Sigmoid colon (tissue), 7 donors: ENCODE results near the gene RPL3. TPM values are rescaled to one million over a fixed set of nuclear protein-coding genes. Genes with fewer than 3 reads are reported as not detected.

Experiments
- DNase-seq: peaks from one replicate; pipeline ENCODE4 v3.0.0-alpha.2; 2019
- H3K27ac ChIP-seq, 4 donors: fragments of 200-600 bp; sonication (generic); one replicate each; pipeline ENCODE4 v1.5.1; 2016 to 2019; ENCODE audit warnings: mild to moderate bottlenecking in 1 of 4
- H3K27me3 ChIP-seq, 3 donors: fragments of 200-600 bp; sonication (generic); one replicate each; pipeline ENCODE4 v1.5.1; 2019; ENCODE audit warnings: mild to moderate bottlenecking in 1 of 3
- H3K36me3 ChIP-seq, 4 donors: fragments of 200-600 bp; sonication (generic); one replicate each; pipeline ENCODE4 v1.5.1; 2016 to 2019
- H3K4me1 ChIP-seq, 4 donors: fragments of 200-600 bp; sonication (generic); one replicate each; pipeline ENCODE4 v1.5.1; 2017 to 2019
- H3K4me3 ChIP-seq, 4 donors: fragments of 200-600 bp; sonication (generic); one replicate each; pipeline ENCODE4 v1.5.1; 2017 to 2019; ENCODE audit warnings: mild to moderate bottlenecking in 2 of 4, moderate library complexity in 1 of 4
- H3K9me3 ChIP-seq, 4 donors: fragments of 200-600 bp in 3 of 4; sonication (generic) in 3 of 4; one replicate each; pipeline versions ENCODE4 v1.5.1 to v1.6.1; 2013 to 2019
- EP300 ChIP-seq, 4 donors: sonication (generic); formaldehyde crosslinking; IDR thresholded peaks; one replicate each; pipeline ENCODE4 v1.6.1; 2017; ENCODE audit warnings: antibody characterized with exemption in 4 of 4
- POLR2A ChIP-seq, 2 donors: fragments of 450-650 bp; IDR thresholded peaks; one replicate each; pipeline ENCODE4 v1.6.1; 2016; ENCODE audit warnings: antibody characterized with exemption in 2 of 2, mild to moderate bottlenecking in 2 of 2, moderate library complexity in 2 of 2
- POLR2AphosphoS5 ChIP-seq, 4 donors: sonication (generic); formaldehyde crosslinking; IDR thresholded peaks; one replicate each; pipeline ENCODE4 v1.6.1; 2017; ENCODE audit warnings: antibody characterized with exemption in 4 of 4
- WGBS, 2 donors: extraction: QIAGEN DNeasy Blood & Tissue Kit; methylation state at CpG; one replicate each; pipeline ENCODE4 v1.1.7; 2013; 5-methylcytosine and 5-hydroxymethylcytosine counted together
- intact Hi-C: fragments of 100-400 bp; cut with DNase I; formaldehyde crosslinking; loops from one replicate; pipeline ENCODE4 v1.15.1; 2023
- polyA plus RNA-seq, 3 donors: library from polyadenylated mRNA; stranded (reverse); fragments of 200-250 nt; gene quantifications; one replicate each; pipeline ENCODE4 v1.2.3, GENCODE V29; 2013
- total RNA-seq, 4 donors: library from RNA; depleted of rRNA; stranded (reverse); fragments of >200 nt; gene quantifications; one replicate each; pipeline ENCODE4 v1.1.0, GENCODE V29; 2016
- TF ChIP-seq, protein P1 (sequence below), 4 experiments: fragments of 450-650 bp in 3 of 4; fragments of 200-600 bp in 1 of 4; IDR thresholded peaks; one replicate each; pipeline ENCODE4 v1.5.1; 2016 to 2019; ENCODE audit warnings: antibody characterized with exemption in 4 of 4, mild to moderate bottlenecking in 3 of 4, moderate library complexity in 2 of 4
- donor health status: healthy with polysubstance abuse.
- donor health status: Bipolar disorder and iron deficiency.
- donor health status: healthy.

The RPL3 gene
- total and polyA plus RNA-seq, 7 donors: 1,532 to 4,917 (median 2,212) TPM

GRCh38 chr22:39269095-39269790, 50.2 kb downstream of the RPL3 start:
- no peaks in the 10 kb centered on the region for H3K9me3 ChIP-seq
- 73 to 77% methylated on average over 11 of the region's 11 CpGs for WGBS, 2 donors
- intact Hi-C loops: no loop called here
- H3K27ac ChIP-seq: no peak overlapping the region
- no peaks in the 10 kb centered on the region for H3K36me3 ChIP-seq
- H3K27me3 ChIP-seq: no peaks in the 10 kb centered on the region
- H3K4me3 ChIP-seq: no peak overlapping the region
- no peak for DNase-seq
- no peak for TF ChIP-seq POLR2AphosphoS5 (IDR thresholded peaks at IDR 0.05)
- TF ChIP-seq, protein P1, sequence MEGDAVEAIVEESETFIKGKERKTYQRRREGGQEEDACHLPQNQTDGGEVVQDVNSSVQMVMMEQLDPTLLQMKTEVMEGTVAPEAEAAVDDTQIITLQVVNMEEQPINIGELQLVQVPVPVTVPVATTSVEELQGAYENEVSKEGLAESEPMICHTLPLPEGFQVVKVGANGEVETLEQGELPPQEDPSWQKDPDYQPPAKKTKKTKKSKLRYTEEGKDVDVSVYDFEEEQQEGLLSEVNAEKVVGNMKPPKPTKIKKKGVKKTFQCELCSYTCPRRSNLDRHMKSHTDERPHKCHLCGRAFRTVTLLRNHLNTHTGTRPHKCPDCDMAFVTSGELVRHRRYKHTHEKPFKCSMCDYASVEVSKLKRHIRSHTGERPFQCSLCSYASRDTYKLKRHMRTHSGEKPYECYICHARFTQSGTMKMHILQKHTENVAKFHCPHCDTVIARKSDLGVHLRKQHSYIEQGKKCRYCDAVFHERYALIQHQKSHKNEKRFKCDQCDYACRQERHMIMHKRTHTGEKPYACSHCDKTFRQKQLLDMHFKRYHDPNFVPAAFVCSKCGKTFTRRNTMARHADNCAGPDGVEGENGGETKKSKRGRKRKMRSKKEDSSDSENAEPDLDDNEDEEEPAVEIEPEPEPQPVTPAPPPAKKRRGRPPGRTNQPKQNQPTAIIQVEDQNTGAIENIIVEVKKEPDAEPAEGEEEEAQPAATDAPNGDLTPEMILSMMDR (IDR thresholded peaks at IDR 0.05): no peak
- TF ChIP-seq EP300 (IDR thresholded peaks at IDR 0.05): no peak
- TF ChIP-seq POLR2A (IDR thresholded peaks at IDR 0.05): no peak
- H3K4me1 ChIP-seq: no peaks in the 10 kb centered on the region

DNA sequence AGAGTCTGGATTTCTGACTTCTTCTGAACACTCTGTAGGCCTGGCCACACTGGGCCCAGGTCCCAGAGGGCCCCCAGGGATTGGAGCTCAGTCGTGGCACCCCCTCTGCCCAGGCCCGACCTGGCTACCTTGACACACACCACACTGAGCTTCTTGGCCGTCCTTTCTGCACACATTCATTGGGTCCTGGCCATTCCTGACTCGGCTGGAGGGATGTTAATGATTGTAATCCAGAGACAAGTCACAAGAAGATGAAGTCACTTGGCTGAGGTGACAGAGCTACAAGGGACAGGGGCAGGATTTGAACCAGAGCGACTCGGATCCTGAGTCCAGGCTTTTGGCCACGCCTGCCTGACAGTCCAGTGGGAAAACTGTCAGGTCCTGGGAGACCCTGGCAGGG, 50.8 kb downstream of the RPL3 start:
- intact Hi-C loops: no loop called here
- H3K27me3 ChIP-seq: no peaks in the 10 kb centered on the region
- no peak overlapping the region for H3K27ac ChIP-seq
- H3K4me3 ChIP-seq: no peak overlapping the region
- H3K9me3 ChIP-seq: no peaks in the 10 kb centered on the region
- no peak for DNase-seq
- no peaks in the 10 kb centered on the region for H3K4me1 ChIP-seq
- H3K36me3 ChIP-seq: no peaks in the 10 kb centered on the region
- no peak for TF ChIP-seq EP300 (IDR thresholded peaks at IDR 0.05)
- TF ChIP-seq, protein P1 (IDR thresholded peaks at IDR 0.05): no peak
- no peak for TF ChIP-seq POLR2AphosphoS5 (IDR thresholded peaks at IDR 0.05)
- TF ChIP-seq POLR2A (IDR thresholded peaks at IDR 0.05): no peak
- WGBS, 2 donors: 76 to 86% methylated on average over 7 of the region's 7 CpGs

- no peak overlapping the region for H3K4me3 ChIP-seq
- no peak overlapping the region for H3K27ac ChIP-seq
- H3K27me3 ChIP-seq: no peaks in the 10 kb centered on the region
- H3K4me1 ChIP-seq: no peaks in the 10 kb centered on the region
- DNase-seq: no peak
- 91 to 94% methylated on average over 8 of the region's 8 CpGs for WGBS, 2 donors
- no peaks in the 10 kb centered on the region for H3K9me3 ChIP-seq
- no peak for TF ChIP-seq POLR2AphosphoS5 (IDR thresholded peaks at IDR 0.05)
- TF ChIP-seq POLR2A (IDR thresholded peaks at IDR 0.05): no peak
- TF ChIP-seq EP300 (IDR thresholded peaks at IDR 0.05): no peak
- TF ChIP-seq, protein P1 (IDR thresholded peaks at IDR 0.05): no peak
- no peaks in the 10 kb centered on the region for H3K36me3 ChIP-seq
- intact Hi-C loops: no loop called here
Observed at GRCh38 chr22:39267974-39268373, 51.4 kb downstream of the RPL3 start.

DNA sequence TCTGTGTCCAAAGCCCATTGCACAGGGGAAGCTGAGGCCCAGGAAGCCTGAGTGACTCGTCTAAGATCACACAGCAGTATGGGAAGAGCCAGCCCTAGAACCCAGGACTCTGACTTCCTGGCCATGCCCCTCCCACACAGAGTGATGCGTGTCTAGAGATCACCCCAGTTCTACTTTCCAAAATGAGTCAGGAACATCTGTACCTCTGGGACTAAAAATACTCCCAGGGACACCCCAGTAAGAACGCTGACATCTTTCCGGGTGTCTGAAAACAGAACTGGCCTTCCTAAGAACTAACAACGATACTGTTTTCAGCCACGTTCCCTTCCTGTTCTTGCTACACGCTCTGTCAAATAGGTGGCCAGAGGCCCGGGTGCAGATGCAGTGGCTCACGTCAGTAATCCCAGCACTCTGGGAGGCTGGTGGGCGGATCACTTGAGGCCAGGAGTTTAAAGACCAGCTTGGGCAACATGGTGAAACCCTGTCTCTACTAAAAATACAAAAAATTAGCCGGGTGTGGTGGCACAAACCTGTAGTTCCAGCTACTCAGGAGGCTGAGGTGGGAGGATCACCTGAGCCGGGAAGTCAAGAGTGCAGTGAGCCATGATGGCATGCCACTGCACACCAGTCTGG, 52.9 kb downstream of the RPL3 start:
- H3K27ac ChIP-seq: peak overlapping the region in 3 of 4 donors; percentile 14 to 48 (median 27)
- H3K27me3 ChIP-seq: no peaks in the 10 kb centered on the region
- DNase-seq: no peak
- no peaks in the 10 kb centered on the region for H3K36me3 ChIP-seq
- H3K4me3 ChIP-seq: no peak overlapping the region
- H3K9me3 ChIP-seq: peaks cover 0 to 4% (median 3%) of the 10 kb centered on the region in 4 donors
- no peaks in the 10 kb centered on the region for H3K4me1 ChIP-seq
- 64 to 68% methylated on average over 12 of the region's 12 CpGs for WGBS, 2 donors
- intact Hi-C loops: no loop called here
- TF ChIP-seq POLR2A (IDR thresholded peaks at IDR 0.05) (no peak), EP300 (IDR thresholded peaks at IDR 0.05) (peak in 2 of 4 donors; percentile 22 to 40), POLR2AphosphoS5 (IDR thresholded peaks at IDR 0.05) (peak in 1 of 4 donors; percentile 14)
- TF ChIP-seq, protein P1 (IDR thresholded peaks at IDR 0.05): no peak
